D341Med (cell line): ENCODE results near the gene VAV2.
A peak's percentile ranks its signal among the peaks of the same experiment; 100 is the strongest.

Experiments
- DNase-seq: peaks from one replicate; pipeline ENCODE4 v3.0.0; 2012; ENCODE audit warnings: low spot score

VAV2 gene

GRCh38 chr9:133952598-133953550, 39.2 kb downstream of the VAV2 start:
- DNase-seq = no peak

- DNase-seq = no peak
These were observed 40.9 kb downstream of the VAV2 start for GRCh38 chr9:133951265-133951664.

GRCh38 chr9:133950629-133951111, 41.5 kb downstream of the VAV2 start:
- DNase-seq = no peak

- DNase-seq = no peak
These were observed 41.9 kb downstream of the VAV2 start for GRCh38 chr9:133950192-133950591.

GRCh38 chr9:133949486-133950061, 42.5 kb downstream of the VAV2 start:
- DNase-seq = no peak

GRCh38 chr9:133948561-133949485, 43.3 kb downstream of the VAV2 start:
- no peak for DNase-seq

GRCh38 chr9:133948131-133948530, 44.0 kb downstream of the VAV2 start:
- no peak for DNase-seq

- no peak for DNase-seq
These were observed 45.2 kb downstream of the VAV2 start for GRCh38 chr9:133946840-133947486.

GRCh38 chr9:133945977-133946753, 46.0 kb downstream of the VAV2 start:
- no peak for DNase-seq

GRCh38 chr9:133945314-133945975, 46.7 kb downstream of the VAV2 start:
- DNase-seq = no peak

- DNase-seq = no peak
These were observed 47.4 kb downstream of the VAV2 start for GRCh38 chr9:133944746-133945135.

GRCh38 chr9:133943781-133944745, 48.1 kb downstream of the VAV2 start:
- DNase-seq = peak; percentile 77

- no peak for DNase-seq
These were observed 48.9 kb downstream of the VAV2 start for GRCh38 chr9:133943036-133943780.

- DNase-seq = no peak
These were observed 49.7 kb downstream of the VAV2 start for GRCh38 chr9:133942206-133942975.

GRCh38 chr9:133939845-133940244, 52.3 kb downstream of the VAV2 start:
- DNase-seq = no peak

- no peak for DNase-seq
These were observed 52.8 kb downstream of the VAV2 start for GRCh38 chr9:133939171-133939785.

- no peak for DNase-seq
These were observed 53.4 kb downstream of the VAV2 start for GRCh38 chr9:133938753-133939152.
